Liver (tissue), 9 donors: ENCODE measurements around the gene C1QL1. TPM values are rescaled to one million over a fixed set of nuclear protein-coding genes. Genes with fewer than 3 reads are reported as not detected.

ENCODE experiments used
- DNase-seq: peaks from one replicate; pipeline ENCODE4 v3.0.0-alpha.2; 2017; ENCODE audit warnings: low spot score
- H3K27ac ChIP-seq, 2 donors: one replicate each; pipeline ENCODE4 v1.7.0; 2013; ENCODE audit warnings: inconsistent platforms in 2 of 2, low read length in 2 of 2, control low read depth in 1 of 2, low read depth in 1 of 2, mild to moderate bottlenecking in 1 of 2
- H3K27me3 ChIP-seq, 4 donors: one replicate each; pipeline versions ENCODE4 v1.6.1 to v1.7.0; 2013; ENCODE audit warnings: low read length in 3 of 4, inconsistent platforms in 1 of 4, mild to moderate bottlenecking in 1 of 4, moderate library complexity in 1 of 4; ENCODE audit not compliant: control insufficient read depth in 4 of 4, insufficient read depth in 4 of 4
- H3K36me3 ChIP-seq, 4 donors: one replicate each; pipeline versions ENCODE4 v1.6.1 to v1.7.0; 2013; ENCODE audit warnings: low read length in 3 of 4, mild to moderate bottlenecking in 3 of 4, low read depth in 1 of 4, moderate library complexity in 1 of 4; ENCODE audit not compliant: control insufficient read depth in 4 of 4, insufficient read depth in 3 of 4
- H3K4me1 ChIP-seq, 4 donors: one replicate each; pipeline versions ENCODE4 v1.6.1 to v1.7.0; 2013; ENCODE audit warnings: low read length in 3 of 4, mild to moderate bottlenecking in 3 of 4, moderate library complexity in 1 of 4; ENCODE audit not compliant: control insufficient read depth in 4 of 4, insufficient read depth in 4 of 4
- H3K4me3 ChIP-seq, 3 donors: one replicate each; pipeline versions ENCODE4 v1.6.1 to v1.7.0; 2013; ENCODE audit warnings: low read length in 3 of 3, control low read depth in 1 of 3, low read depth in 1 of 3, mild to moderate bottlenecking in 1 of 3
- H3K9ac ChIP-seq, 2 donors: one replicate each; pipeline ENCODE4 v1.7.0; 2013; ENCODE audit warnings: low read length in 2 of 2, mild to moderate bottlenecking in 2 of 2, moderate library complexity in 2 of 2, control low read depth in 1 of 2, low read depth in 1 of 2
- H3K9me3 ChIP-seq, 4 donors: one replicate each; pipeline versions ENCODE4 v1.6.1 to v1.7.0; 2013; ENCODE audit warnings: low read length in 3 of 4; ENCODE audit not compliant: control insufficient read depth in 4 of 4
- ATF3 ChIP-seq: IDR thresholded peaks from 2 replicates; pipeline ENCODE4 v1.6.1; 2016; ENCODE audit warnings: antibody characterized with exemption
- CTCF ChIP-seq: fragments of 150-350 bp; IDR thresholded peaks from 2 replicates; pipeline ENCODE4 v1.5.1; 2017; ENCODE audit warnings: improper control_type of control experiment, low read depth, low read length; ENCODE audit not compliant: missing input control
- EGR1 ChIP-seq, 2 donors: IDR thresholded peaks; 2 replicates each; pipeline ENCODE4 v1.6.1; 2016 to 2018; ENCODE audit warnings: antibody characterized with exemption in 2 of 2, low read depth in 2 of 2
- FOXA1 ChIP-seq: IDR thresholded peaks from 2 replicates; pipeline ENCODE4 v1.6.1; 2016; ENCODE audit warnings: antibody characterized with exemption
- FOXA2 ChIP-seq: IDR thresholded peaks from 2 replicates; pipeline ENCODE4 v1.6.1; 2016; ENCODE audit warnings: antibody characterized with exemption
- GABPA ChIP-seq, 2 donors: IDR thresholded peaks in 1 of 2; conservative IDR thresholded peaks in 1 of 2; 2 replicates each; pipeline ENCODE4 v1.6.1; 2016; ENCODE audit warnings: antibody characterized with exemption in 2 of 2, mild to moderate bottlenecking in 1 of 2, moderate library complexity in 1 of 2
- HNF4A ChIP-seq, 2 donors: conservative IDR thresholded peaks; 2 replicates each; pipeline ENCODE4 v1.6.1; 2016; ENCODE audit warnings: antibody characterized with exemption in 2 of 2, mild to moderate bottlenecking in 2 of 2
- HNF4G ChIP-seq: IDR thresholded peaks from 2 replicates; pipeline ENCODE4 v1.6.1; 2016; ENCODE audit warnings: antibody characterized with exemption
- JUND ChIP-seq, 2 donors: IDR thresholded peaks; 2 replicates each; pipeline ENCODE4 v1.6.1; 2016; ENCODE audit warnings: antibody characterized with exemption in 2 of 2
- NR2F2 ChIP-seq: IDR thresholded peaks from 2 replicates; pipeline ENCODE4 v1.6.1; 2016; ENCODE audit warnings: antibody characterized with exemption
- RAD21 ChIP-seq, 2 donors: IDR thresholded peaks; 2 replicates each; pipeline ENCODE4 v1.6.1; 2016; ENCODE audit warnings: antibody characterized with exemption in 2 of 2, mild to moderate bottlenecking in 2 of 2
- RXRA ChIP-seq, 2 donors: IDR thresholded peaks; 2 replicates each; pipeline ENCODE4 v1.6.1; 2017 to 2018; ENCODE audit warnings: antibody characterized with exemption in 2 of 2, mild to moderate bottlenecking in 1 of 2
- SP1 ChIP-seq: IDR thresholded peaks from 2 replicates; pipeline ENCODE4 v1.6.1; 2018; ENCODE audit warnings: antibody characterized with exemption, mild to moderate bottlenecking
- TAF1 ChIP-seq: conservative IDR thresholded peaks from 2 replicates; pipeline ENCODE4 v1.6.1; 2016; ENCODE audit warnings: antibody characterized with exemption, mild to moderate bottlenecking
- YY1 ChIP-seq: IDR thresholded peaks from 2 replicates; pipeline ENCODE4 v1.6.1; 2016; ENCODE audit warnings: antibody characterized with exemption, mild to moderate bottlenecking
- ZBTB33 ChIP-seq: IDR thresholded peaks from 2 replicates; pipeline ENCODE4 v1.6.1; 2016; ENCODE audit warnings: antibody characterized with exemption
- WGBS: extraction: QIAGEN DNeasy Blood & Tissue Kit; methylation state at CpG from one replicate; pipeline ENCODE4 v1.1.7; 2013; 5-methylcytosine and 5-hydroxymethylcytosine counted together
- polyA plus RNA-seq, 2 donors: library from polyadenylated mRNA; stranded (reverse) in 1 of 2; unstranded in 1 of 2; fragments of 200-250 nt in 1 of 2; fragments of >200 nt in 1 of 2; fragmentation: Nextera tagmentation in 1 of 2; extraction: Ambion mirVana in 1 of 2; gene quantifications; one replicate each; pipeline versions ENCODE4 v1.2.1 to v1.2.3, GENCODE V29; 2013 to 2015
- total RNA-seq, 2 donors: library from RNA; depleted of rRNA; stranded (reverse); fragments of >200 nt; gene quantifications; one replicate each; pipeline ENCODE4 v1.2.3, GENCODE V29; 2014
- TF ChIP-seq, protein P1 (sequence below): IDR thresholded peaks from 2 replicates; pipeline ENCODE4 v1.6.1; 2016; ENCODE audit warnings: antibody characterized with exemption
- donor health status: healthy.
- donor health status: healthy.
- donor health status: healthy.
- donor health status: healthy.
- donor health status: healthy.

C1QL1 gene
- total and polyA plus RNA-seq, 4 donors = 0.17 to 0.57 (median 0.23) TPM; not detected in 1

DNA sequence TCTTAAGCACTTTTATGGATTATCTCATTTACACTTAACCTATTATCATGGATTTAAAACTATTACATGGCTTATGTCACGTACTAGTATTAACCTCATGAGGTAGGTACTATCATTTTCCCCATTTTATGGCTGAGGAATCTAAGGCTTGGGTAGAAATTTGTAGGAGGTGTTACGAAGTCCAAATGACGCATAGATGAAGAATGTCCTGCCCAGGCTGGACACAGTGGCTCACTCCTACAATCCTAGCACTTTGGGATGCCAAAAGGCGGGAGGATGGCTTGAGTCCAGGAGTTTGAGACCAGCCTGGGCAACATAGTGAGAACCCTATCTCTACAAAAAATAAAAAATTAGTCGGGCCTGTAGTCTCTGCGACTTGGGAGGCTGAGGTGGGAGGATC, 4.8 kb upstream of the C1QL1 start:
- TF ChIP-seq HNF4G (no peak), ATF3 (no peak), JUND (IDR thresholded peaks at IDR 0.05) (no peak), EGR1 (IDR thresholded peaks at IDR 0.05; ENCODE audit: low read depth in 2 of 2) (no peak), CTCF (no peak), GABPA (IDR thresholded peaks at IDR 0.05 in 1 of 2, conservative IDR thresholded peaks at IDR 0.05 in 1 of 2) (no peak), YY1 (no peak), FOXA2 (no peak), FOXA1 (no peak), HNF4A (conservative IDR thresholded peaks at IDR 0.05) (no peak), TAF1 (no peak), ZBTB33 (no peak), RAD21 (IDR thresholded peaks at IDR 0.05) (no peak), SP1 (no peak), NR2F2 (no peak)
- TF ChIP-seq, protein P1, sequence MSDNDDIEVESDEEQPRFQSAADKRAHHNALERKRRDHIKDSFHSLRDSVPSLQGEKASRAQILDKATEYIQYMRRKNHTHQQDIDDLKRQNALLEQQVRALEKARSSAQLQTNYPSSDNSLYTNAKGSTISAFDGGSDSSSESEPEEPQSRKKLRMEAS = no peak
- peaks cover 0 to 4% (median 2%) of the 10 kb centered on the region in 4 donors for H3K27me3 ChIP-seq

GRCh38 chr17:44971776-44972483, 3.8 kb upstream of the C1QL1 start:
- H3K4me3 ChIP-seq = no peak overlapping the region
- no peak overlapping the region for H3K9ac ChIP-seq
- peaks cover 5 to 27% (median 10%) of the 10 kb centered on the region in 4 donors for H3K4me1 ChIP-seq
- 72% methylated on average over 8 of the region's 8 CpGs for WGBS
- H3K27me3 ChIP-seq = peaks cover 0 to 7% (median 3%) of the 10 kb centered on the region in 4 donors
- DNase-seq = no peak
- no peaks in the 10 kb centered on the region for H3K9me3 ChIP-seq
- no peak overlapping the region for H3K27ac ChIP-seq
- TF ChIP-seq ZBTB33 (no peak), TAF1 (no peak), NR2F2 (no peak), FOXA2 (no peak), CTCF (no peak), RXRA (IDR thresholded peaks at IDR 0.05) (no peak), RAD21 (IDR thresholded peaks at IDR 0.05) (no peak), EGR1 (IDR thresholded peaks at IDR 0.05; ENCODE audit: low read depth in 2 of 2) (no peak), GABPA (IDR thresholded peaks at IDR 0.05 in 1 of 2, conservative IDR thresholded peaks at IDR 0.05 in 1 of 2) (no peak)
- TF ChIP-seq, protein P1 = no peak
- H3K36me3 ChIP-seq = no peaks in the 10 kb centered on the region

More for the DNA sequence above, 4.8 kb upstream of the C1QL1 start:
- no peak overlapping the region for H3K9ac ChIP-seq
- no peaks in the 10 kb centered on the region for H3K9me3 ChIP-seq
- H3K4me3 ChIP-seq = no peak overlapping the region
- no peak for DNase-seq
- no peaks in the 10 kb centered on the region for H3K36me3 ChIP-seq
- peaks cover 5 to 16% (median 7%) of the 10 kb centered on the region in 4 donors for H3K4me1 ChIP-seq
- H3K27ac ChIP-seq = no peak overlapping the region
- 94% methylated on average over 6 of the region's 6 CpGs for WGBS
